ENCODE measurements around the gene FOXK1. TPM values are rescaled to one million over a fixed set of nuclear protein-coding genes. Genes with fewer than 3 reads are reported as not detected.
"Not testable (repeated sequence)": the region's sequence is repeated elsewhere in the genome, so short reads cannot be mapped to it uniquely, and the experiment has no call there.

FOXK1 gene
- total RNA-seq, 1 experiment from 2014 or later, result 19.8 TPM

- DNase-seq (ENCODE audit: low read depth), result no peak
- in situ Hi-C loops (cut with HindIII; ENCODE audit: low pct_unique_long_range_greater_than_20kb, low sequenced_read_pairs), result no loop called here
These were observed 116.7 kb downstream of the FOXK1 start for GRCh38 chr7:4798706-4799235.

- DNase-seq (ENCODE audit: low read depth), result no peak
- in situ Hi-C loops (cut with HindIII; ENCODE audit: low pct_unique_long_range_greater_than_20kb, low sequenced_read_pairs), result no loop called here
These were observed 117.6 kb downstream of the FOXK1 start for GRCh38 chr7:4799508-4800268.

GRCh38 chr7:4800487-4800886 lies 118.4 kb downstream of the FOXK1 start:
- in situ Hi-C loops (cut with HindIII; ENCODE audit: low pct_unique_long_range_greater_than_20kb, low sequenced_read_pairs), result no loop called here
- DNase-seq (ENCODE audit: low read depth), result no peak

- DNase-seq (ENCODE audit: low read depth), result no peak
- in situ Hi-C loops (cut with HindIII; ENCODE audit: low pct_unique_long_range_greater_than_20kb, low sequenced_read_pairs), result no loop called here
These were observed 119.1 kb downstream of the FOXK1 start for GRCh38 chr7:4800926-4801838.

GRCh38 chr7:4801839-4802231 lies 119.7 kb downstream of the FOXK1 start:
- no peak for DNase-seq (ENCODE audit: low read depth)
- in situ Hi-C loops (cut with HindIII; ENCODE audit: low pct_unique_long_range_greater_than_20kb, low sequenced_read_pairs), result no loop called here

- in situ Hi-C loops (cut with HindIII; ENCODE audit: low pct_unique_long_range_greater_than_20kb, low sequenced_read_pairs); DNase-seq (ENCODE audit: low read depth): not testable (repeated sequence)
These were observed 120.5 kb downstream of the FOXK1 start for GRCh38 chr7:4802577-4802976.

GRCh38 chr7:4803397-4804241 lies 121.5 kb downstream of the FOXK1 start:
- no peak for DNase-seq (ENCODE audit: low read depth)
- in situ Hi-C loops (cut with HindIII; ENCODE audit: low pct_unique_long_range_greater_than_20kb, low sequenced_read_pairs), result no loop called here

- in situ Hi-C loops (cut with HindIII; ENCODE audit: low pct_unique_long_range_greater_than_20kb, low sequenced_read_pairs), result no loop called here
- DNase-seq (ENCODE audit: low read depth), result no peak
These were observed 123.3 kb downstream of the FOXK1 start for GRCh38 chr7:4805110-4805983.

- in situ Hi-C loops (cut with HindIII; ENCODE audit: low pct_unique_long_range_greater_than_20kb, low sequenced_read_pairs), result no loop called here
- no peak for DNase-seq (ENCODE audit: low read depth)
These were observed 123.8 kb downstream of the FOXK1 start for GRCh38 chr7:4805984-4806300.

- in situ Hi-C loops (cut with HindIII; ENCODE audit: low pct_unique_long_range_greater_than_20kb, low sequenced_read_pairs), result no loop called here
- DNase-seq (ENCODE audit: low read depth), result no peak
These were observed 125.0 kb downstream of the FOXK1 start for GRCh38 chr7:4806983-4807597.

- in situ Hi-C loops (cut with HindIII; ENCODE audit: low pct_unique_long_range_greater_than_20kb, low sequenced_read_pairs), result no loop called here
- DNase-seq (ENCODE audit: low read depth), result no peak
These were observed 125.5 kb downstream of the FOXK1 start for GRCh38 chr7:4807598-4808016.

- in situ Hi-C loops (cut with HindIII; ENCODE audit: low pct_unique_long_range_greater_than_20kb, low sequenced_read_pairs), result no loop called here
- no peak for DNase-seq (ENCODE audit: low read depth)
These were observed 125.9 kb downstream of the FOXK1 start for GRCh38 chr7:4808026-4808425.

GRCh38 chr7:4808565-4808964 lies 126.5 kb downstream of the FOXK1 start:
- in situ Hi-C loops (cut with HindIII; ENCODE audit: low pct_unique_long_range_greater_than_20kb, low sequenced_read_pairs), result no loop called here
- no peak for DNase-seq (ENCODE audit: low read depth)

GRCh38 chr7:4809091-4809591 lies 127.0 kb downstream of the FOXK1 start:
- in situ Hi-C loops (cut with HindIII; ENCODE audit: low pct_unique_long_range_greater_than_20kb, low sequenced_read_pairs), result no loop called here
- DNase-seq (ENCODE audit: low read depth), result no peak

GRCh38 chr7:4809666-4810065 lies 127.6 kb downstream of the FOXK1 start:
- in situ Hi-C loops (cut with HindIII; ENCODE audit: low pct_unique_long_range_greater_than_20kb, low sequenced_read_pairs), result no loop called here
- peak; percentile 89 for DNase-seq (ENCODE audit: low read depth)

GRCh38 chr7:4814433-4814832 lies 132.3 kb downstream of the FOXK1 start:
- in situ Hi-C loops (cut with HindIII; ENCODE audit: low pct_unique_long_range_greater_than_20kb, low sequenced_read_pairs), result no loop called here

GRCh38 chr7:4815121-4815520 lies 133.0 kb downstream of the FOXK1 start:
- DNase-seq (ENCODE audit: low read depth), result no peak
- in situ Hi-C loops (cut with HindIII; ENCODE audit: low pct_unique_long_range_greater_than_20kb, low sequenced_read_pairs), result no loop called here

More at GRCh38 chr7:4814433-4814832, 132.3 kb downstream of the FOXK1 start:
- no peak for DNase-seq (ENCODE audit: low read depth)
